HG02938 (cell line): Measurements from ENCODE around the gene SYS1.

Experiments used
- ATAC-seq: cut with Tn5 transposase; IDR thresholded peaks from one replicate; pipeline ENCODE4 v1.9.1; 2021; ENCODE audit warnings: mild to moderate bottlenecking, moderate library complexity; ENCODE audit not compliant: unreplicated experiment

The SYS1 gene

GRCh38 chr20:45374966-45375365 lies 12.0 kb downstream of the SYS1 start:
- no peak for ATAC-seq

DNA sequence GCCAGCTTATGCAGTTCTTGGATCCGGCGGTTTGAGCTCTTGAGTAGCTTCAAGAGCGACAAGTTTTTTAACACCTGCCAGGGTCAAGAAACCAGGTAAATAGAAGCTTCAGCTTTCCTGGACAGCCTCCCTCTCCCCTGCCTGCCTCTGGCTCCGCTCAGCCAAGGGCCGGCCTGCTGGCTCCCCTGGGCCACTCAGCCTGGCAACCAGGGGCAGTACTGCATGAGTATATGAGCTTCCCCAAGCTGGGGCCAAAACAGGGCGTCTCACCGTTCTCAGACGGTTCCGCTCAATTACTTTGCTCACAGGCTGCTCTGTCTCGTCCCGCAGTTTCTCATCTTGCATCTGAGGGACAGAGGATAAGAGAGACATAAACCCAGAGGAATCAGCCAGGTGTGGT lies 14.3 kb downstream of the SYS1 start:
- ATAC-seq = no peak

GRCh38 chr20:45378191-45378590 lies 15.2 kb downstream of the SYS1 start, which contains the start of gene TP53TG5:
TP53TG5 (minus strand) TSS chr20:45378325; CDS start chr20:45378236, 89 bp downstream.
- no peak for ATAC-seq

GRCh38 chr20:45387274-45387673 lies 24.3 kb downstream of the SYS1 start:
- ATAC-seq = no peak

DNA sequence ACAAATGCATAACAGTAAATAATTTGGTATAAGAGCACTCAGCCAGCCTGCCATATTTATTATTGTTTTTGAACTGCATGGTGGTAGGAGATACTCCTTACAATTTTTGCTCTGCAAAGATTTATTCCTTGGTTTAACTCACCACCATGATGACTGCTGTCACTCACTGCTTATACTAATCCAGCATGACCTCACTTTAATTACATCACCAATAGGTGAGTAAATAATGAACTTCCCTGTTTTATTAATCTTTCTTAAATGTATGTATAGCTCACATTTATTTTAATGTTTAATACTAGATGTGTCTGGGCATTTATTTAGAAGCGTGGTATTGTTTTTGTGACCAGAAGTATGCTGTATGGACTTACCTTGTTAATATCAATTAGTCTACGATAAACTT lies 28.0 kb downstream of the SYS1 start:
- ATAC-seq = no peak

GRCh38 chr20:45391559-45391958 lies 28.6 kb downstream of the SYS1 start:
- ATAC-seq = no peak

DNA sequence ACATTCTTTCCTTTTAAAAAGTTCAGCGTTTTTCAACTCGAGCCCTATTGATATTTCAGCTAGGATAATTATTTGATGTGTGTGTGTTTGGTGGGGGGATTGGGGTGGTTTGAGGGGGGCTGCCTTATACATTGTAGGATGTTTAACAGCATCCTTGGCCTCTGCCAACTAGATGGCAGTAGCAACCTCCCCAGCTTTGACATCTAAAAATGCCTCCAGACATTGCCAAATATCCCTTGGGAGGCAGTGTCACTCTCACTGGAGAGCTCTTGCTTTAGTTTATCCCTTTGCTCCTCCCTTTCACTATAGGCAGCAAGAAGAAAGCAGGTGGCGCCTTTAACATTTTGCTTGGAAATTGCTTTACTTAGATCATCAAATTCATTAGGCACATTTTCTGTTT lies 29.8 kb downstream of the SYS1 start:
- no peak for ATAC-seq

DNA sequence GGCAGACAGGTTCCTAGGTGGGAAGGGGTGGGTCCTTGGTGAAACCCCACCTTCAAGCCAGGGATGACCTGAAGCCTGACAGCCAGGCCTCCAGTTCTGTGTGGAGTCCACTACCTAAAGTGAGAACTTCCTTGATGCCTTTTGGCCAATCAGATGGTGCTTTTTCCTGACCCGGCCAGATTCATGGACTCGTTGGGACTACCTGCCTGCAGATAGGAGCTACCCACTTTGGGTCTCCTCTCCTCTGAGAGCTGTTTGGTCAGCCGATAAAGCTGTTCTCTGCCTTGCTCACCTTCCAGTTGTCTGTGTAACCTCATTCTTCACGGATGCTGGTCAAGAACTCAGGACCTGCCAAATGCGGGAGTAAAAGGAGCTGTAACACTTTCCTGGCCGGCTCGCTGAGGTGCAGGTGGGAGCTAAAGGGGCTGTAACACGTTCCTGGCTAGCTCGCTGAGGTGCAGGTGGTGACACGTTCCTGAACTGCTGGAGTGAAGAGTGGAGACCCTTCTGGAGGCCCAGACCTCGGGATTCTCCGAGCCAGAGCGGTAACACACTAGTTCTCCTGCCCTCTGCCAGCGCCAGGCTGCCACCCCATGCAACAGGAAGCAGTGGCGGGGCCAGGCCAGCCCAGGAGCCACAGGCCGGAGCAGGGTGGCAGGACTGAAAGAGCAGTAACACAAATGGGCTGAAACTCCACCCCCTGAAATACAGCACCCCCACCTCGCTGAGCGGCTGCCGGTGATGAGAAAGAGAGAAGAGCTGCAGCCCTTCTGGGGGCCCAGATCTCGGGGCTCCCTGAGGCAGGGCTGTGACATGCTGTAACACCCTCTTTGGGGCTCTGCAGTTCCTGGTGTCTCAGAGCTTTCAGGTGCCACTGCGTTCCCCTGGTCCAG lies 31.5 kb downstream of the SYS1 start:
- ATAC-seq = no peak

GRCh38 chr20:45395114-45395415 lies 32.1 kb downstream of the SYS1 start:
- ATAC-seq = no peak

- no peak for ATAC-seq
Measured at GRCh38 chr20:45399018-45399417, 36.1 kb downstream of the SYS1 start.

DNA sequence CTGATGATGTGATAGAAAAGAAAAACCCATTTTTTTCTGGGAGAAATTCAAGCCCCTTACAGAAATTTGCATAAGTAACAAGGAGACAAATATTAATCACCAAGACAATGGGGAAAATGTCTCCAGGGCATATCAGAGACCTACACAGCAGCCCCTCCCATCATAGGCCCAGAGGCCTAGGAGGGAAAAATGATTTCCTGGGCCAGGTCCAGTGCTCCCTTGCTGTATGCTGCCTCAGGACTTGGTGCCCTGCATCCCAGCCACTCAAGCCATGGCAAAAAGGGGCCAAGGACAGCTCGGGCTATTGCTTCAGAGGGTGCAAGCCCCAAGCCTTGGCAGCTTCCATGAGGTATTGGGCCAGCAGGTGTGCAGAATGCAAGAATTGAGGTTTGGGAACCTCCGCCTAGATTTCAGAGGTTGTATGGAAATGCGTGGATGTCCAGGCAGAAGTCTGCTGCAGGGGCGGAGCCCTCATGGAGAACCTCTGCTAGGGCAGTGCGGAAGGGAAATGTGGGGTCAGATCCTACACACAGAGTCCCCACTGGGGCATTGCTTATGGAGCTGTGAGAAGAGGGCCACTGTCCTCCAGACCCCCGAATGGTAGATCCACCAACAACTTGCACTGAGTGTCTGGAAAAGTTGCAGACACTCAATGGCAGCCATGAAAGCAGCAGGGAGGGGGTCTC lies 37.5 kb downstream of the SYS1 start:
- ATAC-seq = no peak

GRCh38 chr20:45402946-45403345 lies 40.0 kb downstream of the SYS1 start:
- ATAC-seq = no peak

GRCh38 chr20:45404438-45404837 lies 41.5 kb downstream of the SYS1 start:
- ATAC-seq = no peak

- no peak for ATAC-seq
Measured at GRCh38 chr20:45405571-45406259, 42.8 kb downstream of the SYS1 start.

GRCh38 chr20:45406260-45407066 lies 43.5 kb downstream of the SYS1 start:
- ATAC-seq = no peak

- no peak for ATAC-seq
Measured at GRCh38 chr20:45407067-45407745, 44.2 kb downstream of the SYS1 start.

GRCh38 chr20:45407783-45408645 lies 45.1 kb downstream of the SYS1 start, which contains the start of gene DBNDD2:
DBNDD2 (plus strand) TSS chr20:45408289; CDS start chr20:45408468, 179 bp downstream.
- no peak for ATAC-seq

DNA sequence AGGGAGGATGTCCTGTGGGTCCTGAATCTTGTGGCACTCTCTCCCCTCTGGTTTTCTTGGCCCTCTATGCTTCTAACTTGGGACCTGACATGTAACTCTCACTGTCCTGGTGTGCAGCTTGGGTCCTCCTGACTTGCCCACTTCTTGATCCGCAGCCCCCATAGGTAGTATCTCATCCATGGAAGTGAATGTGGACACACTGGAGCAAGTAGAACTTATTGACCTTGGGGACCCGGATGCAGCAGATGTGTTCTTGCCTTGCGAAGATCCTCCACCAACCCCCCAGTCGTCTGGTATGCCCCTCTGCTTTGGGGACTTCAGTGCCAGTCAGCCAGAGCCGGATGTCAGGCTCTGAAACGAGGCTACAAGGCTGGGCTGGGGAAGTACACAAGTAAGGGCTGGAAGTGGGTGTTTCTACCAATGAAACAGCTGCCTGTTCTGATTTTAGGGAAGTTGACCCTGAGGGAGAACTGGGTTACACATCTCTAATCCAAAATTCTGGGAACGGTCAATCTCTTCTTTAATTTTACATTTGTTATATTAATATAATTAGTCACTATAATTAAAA lies 45.8 kb downstream of the SYS1 start:
- no peak for ATAC-seq
